Measurements from ENCODE around the gene CDH23. TPM values are rescaled to one million over a fixed set of nuclear protein-coding genes. Genes with fewer than 3 reads are reported as not detected.

Gene CDH23
- total and polyA plus RNA-seq, 2 donors (not counting 1 experiment from before 2014, with no cell fraction given), result 0.01 to 0.17 TPM

- no peak overlapping the region for H3K27ac ChIP-seq (ENCODE audit: insufficient read depth, low read length)
- H3K4me3 ChIP-seq (replicated peaks in 1 of 4; ENCODE audit: control extremely low read depth in 1 of 4, insufficient read depth in 1 of 4, low read depth in 3 of 4, low read length in 4 of 4), result no peak overlapping the region
- H3K9ac ChIP-seq (ENCODE audit: insufficient read depth, low read length), result no peak overlapping the region
- no peaks in the 10 kb centered on the region for H3K9me3 ChIP-seq (ENCODE audit: control insufficient read depth, insufficient read depth, low read depth, low read length)
- H2AFZ ChIP-seq (ENCODE audit: low read length), result no peak overlapping the region
- H3K4me1 ChIP-seq (ENCODE audit: control insufficient read depth, extremely low read depth, insufficient read depth, low read length), result no peaks in the 10 kb centered on the region
- DNase-seq (ENCODE audit: low read depth in 2 of 2), result no peak
- no peaks in the 10 kb centered on the region for H3K27me3 ChIP-seq (ENCODE audit: control insufficient read depth, insufficient read depth, low read length)
- no peaks in the 10 kb centered on the region for H3K79me2 ChIP-seq (ENCODE audit: control insufficient read depth, insufficient read depth, low read length)
- TF ChIP-seq CTCF (conservative IDR thresholded peaks at IDR 0.05 in 1 of 2, IDR thresholded peaks at IDR 0.05 in 1 of 2; ENCODE audit: low read depth in 1 of 2, low read length in 2 of 2) (no peak), EZH2 (IDR thresholded peaks at IDR 0.05; ENCODE audit: low read length, missing control alignments) (no peak)
- H3K4me2 ChIP-seq (ENCODE audit: extremely low read depth, insufficient read depth, low read length), result no peak overlapping the region
- H4K20me1 ChIP-seq (ENCODE audit: control insufficient read depth, extremely low read depth, insufficient read depth, low read length), result peaks cover 2% of the 10 kb centered on the region
- H3K36me3 ChIP-seq (ENCODE audit: control insufficient read depth, insufficient read depth, low read length), result no peaks in the 10 kb centered on the region
Observed at GRCh38 chr10:71454347-71454746, 57.6 kb downstream of the CDH23 start.

GRCh38 chr10:71455035-71455434 is 58.3 kb downstream of the CDH23 start:
- Histone ChIP-seq H4K20me1 (ENCODE audit: control insufficient read depth, extremely low read depth, insufficient read depth, low read length) (peaks cover 2% of the 10 kb centered on the region), H3K36me3 (ENCODE audit: control insufficient read depth, insufficient read depth, low read length) (no peaks in the 10 kb centered on the region), H3K9me3 (ENCODE audit: control insufficient read depth, insufficient read depth, low read depth, low read length) (no peaks in the 10 kb centered on the region), H3K4me2 (ENCODE audit: extremely low read depth, insufficient read depth, low read length) (no peak overlapping the region), H3K4me1 (ENCODE audit: control insufficient read depth, extremely low read depth, insufficient read depth, low read length) (no peaks in the 10 kb centered on the region), H3K9ac (ENCODE audit: insufficient read depth, low read length) (no peak overlapping the region), H3K27ac (ENCODE audit: insufficient read depth, low read length) (no peak overlapping the region), H2AFZ (ENCODE audit: low read length) (no peak overlapping the region), H3K27me3 (ENCODE audit: control insufficient read depth, insufficient read depth, low read length) (no peaks in the 10 kb centered on the region), H3K4me3 (replicated peaks in 1 of 4; ENCODE audit: control extremely low read depth in 1 of 4, insufficient read depth in 1 of 4, low read depth in 3 of 4, low read length in 4 of 4) (no peak overlapping the region), H3K79me2 (ENCODE audit: control insufficient read depth, insufficient read depth, low read length) (no peaks in the 10 kb centered on the region)
- TF ChIP-seq CTCF (conservative IDR thresholded peaks at IDR 0.05 in 1 of 2, IDR thresholded peaks at IDR 0.05 in 1 of 2; ENCODE audit: low read depth in 1 of 2, low read length in 2 of 2), result no peak
- no peak for TF ChIP-seq EZH2 (IDR thresholded peaks at IDR 0.05; ENCODE audit: low read length, missing control alignments)
- DNase-seq (ENCODE audit: low read depth in 2 of 2), result no peak

GRCh38 chr10:71456631-71457030 is 59.9 kb downstream of the CDH23 start:
- DNase-seq (ENCODE audit: low read depth in 2 of 2), result no peak
- Histone ChIP-seq H4K20me1 (ENCODE audit: control insufficient read depth, extremely low read depth, insufficient read depth, low read length) (peaks cover 2% of the 10 kb centered on the region), H3K79me2 (ENCODE audit: control insufficient read depth, insufficient read depth, low read length) (no peaks in the 10 kb centered on the region), H3K27me3 (ENCODE audit: control insufficient read depth, insufficient read depth, low read length) (no peaks in the 10 kb centered on the region), H3K4me2 (ENCODE audit: extremely low read depth, insufficient read depth, low read length) (no peak overlapping the region), H3K27ac (ENCODE audit: insufficient read depth, low read length) (no peak overlapping the region), H3K9ac (ENCODE audit: insufficient read depth, low read length) (no peak overlapping the region), H2AFZ (ENCODE audit: low read length) (no peak overlapping the region), H3K9me3 (ENCODE audit: control insufficient read depth, insufficient read depth, low read depth, low read length) (no peaks in the 10 kb centered on the region), H3K4me3 (replicated peaks in 1 of 4; ENCODE audit: control extremely low read depth in 1 of 4, insufficient read depth in 1 of 4, low read depth in 3 of 4, low read length in 4 of 4) (no peak overlapping the region), H3K36me3 (ENCODE audit: control insufficient read depth, insufficient read depth, low read length) (no peaks in the 10 kb centered on the region), H3K4me1 (ENCODE audit: control insufficient read depth, extremely low read depth, insufficient read depth, low read length) (no peaks in the 10 kb centered on the region)
- TF ChIP-seq CTCF (conservative IDR thresholded peaks at IDR 0.05 in 1 of 2, IDR thresholded peaks at IDR 0.05 in 1 of 2; ENCODE audit: low read depth in 1 of 2, low read length in 2 of 2), result no peak
- TF ChIP-seq EZH2 (IDR thresholded peaks at IDR 0.05; ENCODE audit: low read length, missing control alignments), result no peak

Measured in fibroblast of lung (primary cell).